Measurements from ENCODE around the gene EPHA5. TPM values are rescaled to one million over a fixed set of nuclear protein-coding genes. Genes with fewer than 3 reads are reported as not detected.

EPHA5 gene
- total RNA-seq, 5 donors from 2014 or later (not counting 1 experiment from before 2014, with no cell fraction given): not detected

- Mint-ChIP-seq H3K4me1 (no peaks in the 10 kb centered on the region), H3K27me3 (no peaks in the 10 kb centered on the region), H3K36me3 (no peaks in the 10 kb centered on the region), H3K4me3 (no peak overlapping the region), H3K9me3 (peaks cover 2 to 6% (median 4%) of the 10 kb centered on the region in 3 donors), H3K27ac (no peak overlapping the region)
- ChIA-PET CTCF (no interaction called here), POLR2A (no interaction called here)
- Histone ChIP-seq H3K27ac (ENCODE audit: low read length) (no peak overlapping the region), H3K36me3 (ENCODE audit: control insufficient read depth in 2 of 2, extremely low read depth in 1 of 2, insufficient read depth in 1 of 2, low read length in 1 of 2) (no peaks in the 10 kb centered on the region), H3K9me3 (no peaks in the 10 kb centered on the region), H3K4me1 (ENCODE audit: control insufficient read depth in 1 of 2, extremely low read depth in 1 of 2, insufficient read depth in 2 of 2, low read length in 2 of 2) (no peaks in the 10 kb centered on the region), H3K4me3 (ENCODE audit: control insufficient read depth in 1 of 2, extremely low read depth in 1 of 2, low read length in 1 of 2) (no peak overlapping the region), H3K27me3 (replicated peaks in 1 of 2; ENCODE audit: control insufficient read depth in 2 of 2, extremely low read depth in 1 of 2, insufficient read depth in 2 of 2, low read length in 1 of 2) (no peaks in the 10 kb centered on the region)
- no peak for ATAC-seq (replicated peaks in 1 of 4)
- DNase-seq: no peak
These were observed 14.3 kb downstream of the EPHA5 start for GRCh38 chr4:65656008-65656407.

- no peak for DNase-seq
- POLR2A ChIA-PET: no interaction called here
- H3K27me3 Mint-ChIP-seq: no peaks in the 10 kb centered on the region
- CTCF ChIA-PET: no interaction called here
- no peaks in the 10 kb centered on the region for H3K4me1 Mint-ChIP-seq
- no peak overlapping the region for H3K4me3 ChIP-seq (ENCODE audit: control insufficient read depth in 1 of 2, extremely low read depth in 1 of 2, low read length in 1 of 2)
- no peaks in the 10 kb centered on the region for H3K36me3 Mint-ChIP-seq
- H3K4me1 ChIP-seq (ENCODE audit: control insufficient read depth in 1 of 2, extremely low read depth in 1 of 2, insufficient read depth in 2 of 2, low read length in 2 of 2): no peaks in the 10 kb centered on the region
- peaks cover 5 to 8% (median 7%) of the 10 kb centered on the region in 3 donors for H3K9me3 Mint-ChIP-seq
- H3K4me3 Mint-ChIP-seq: no peak overlapping the region
- H3K27ac ChIP-seq (ENCODE audit: low read length): no peak overlapping the region
- H3K27me3 ChIP-seq (replicated peaks in 1 of 2; ENCODE audit: control insufficient read depth in 2 of 2, extremely low read depth in 1 of 2, insufficient read depth in 2 of 2, low read length in 1 of 2): no peaks in the 10 kb centered on the region
- no peak for ATAC-seq (replicated peaks in 1 of 4)
- no peaks in the 10 kb centered on the region for H3K9me3 ChIP-seq
- WGBS (ENCODE audit: insufficient coverage): no CpG with 5 or more reads among the region's 1 CpG
- no peak overlapping the region for H3K27ac Mint-ChIP-seq
- no peaks in the 10 kb centered on the region for H3K36me3 ChIP-seq (ENCODE audit: control insufficient read depth in 2 of 2, extremely low read depth in 1 of 2, insufficient read depth in 1 of 2, low read length in 1 of 2)
These were observed 15.3 kb downstream of the EPHA5 start for GRCh38 chr4:65654976-65655375.

- H3K4me1 Mint-ChIP-seq: no peaks in the 10 kb centered on the region
- CTCF ChIA-PET: no interaction called here
- no peaks in the 10 kb centered on the region for H3K36me3 ChIP-seq (ENCODE audit: control insufficient read depth in 2 of 2, extremely low read depth in 1 of 2, insufficient read depth in 1 of 2, low read length in 1 of 2)
- 67% methylated on average over 1 of the region's 6 CpGs for WGBS (ENCODE audit: insufficient coverage)
- H3K27ac ChIP-seq (ENCODE audit: low read length): no peak overlapping the region
- H3K4me1 ChIP-seq (ENCODE audit: control insufficient read depth in 1 of 2, extremely low read depth in 1 of 2, insufficient read depth in 2 of 2, low read length in 2 of 2): no peaks in the 10 kb centered on the region
- no peak overlapping the region for H3K4me3 ChIP-seq (ENCODE audit: control insufficient read depth in 1 of 2, extremely low read depth in 1 of 2, low read length in 1 of 2)
- no peaks in the 10 kb centered on the region for H3K27me3 ChIP-seq (replicated peaks in 1 of 2; ENCODE audit: control insufficient read depth in 2 of 2, extremely low read depth in 1 of 2, insufficient read depth in 2 of 2, low read length in 1 of 2)
- POLR2A ChIA-PET: no interaction called here
- H3K4me3 Mint-ChIP-seq: no peak overlapping the region
- H3K9me3 ChIP-seq: no peaks in the 10 kb centered on the region
- H3K36me3 Mint-ChIP-seq: no peaks in the 10 kb centered on the region
- no peaks in the 10 kb centered on the region for H3K27me3 Mint-ChIP-seq
- H3K9me3 Mint-ChIP-seq: peaks cover 7 to 13% (median 8%) of the 10 kb centered on the region in 3 donors
- H3K27ac Mint-ChIP-seq: no peak overlapping the region
- DNase-seq: no peak
- ATAC-seq (replicated peaks in 1 of 4): no peak
These were observed 16.4 kb downstream of the EPHA5 start for GRCh38 chr4:65653740-65654361.

GRCh38 chr4:65651751-65652150, 18.5 kb downstream of the EPHA5 start:
- no peaks in the 10 kb centered on the region for H3K27me3 Mint-ChIP-seq
- H3K9me3 Mint-ChIP-seq: peaks cover 7 to 13% (median 10%) of the 10 kb centered on the region in 3 donors
- ChIA-PET POLR2A (no interaction called here), CTCF (interaction anchor here in 1 of 2 donors (0.6 kb wide), 1 partner anchor 249 kb away, joined by 3 read pairs; no protein-coding TSS in a partner anchor)
- Histone ChIP-seq H3K27me3 (replicated peaks in 1 of 2; ENCODE audit: control insufficient read depth in 2 of 2, extremely low read depth in 1 of 2, insufficient read depth in 2 of 2, low read length in 1 of 2) (no peaks in the 10 kb centered on the region), H3K4me3 (ENCODE audit: control insufficient read depth in 1 of 2, extremely low read depth in 1 of 2, low read length in 1 of 2) (no peak overlapping the region), H3K36me3 (ENCODE audit: control insufficient read depth in 2 of 2, extremely low read depth in 1 of 2, insufficient read depth in 1 of 2, low read length in 1 of 2) (no peaks in the 10 kb centered on the region), H3K4me1 (ENCODE audit: control insufficient read depth in 1 of 2, extremely low read depth in 1 of 2, insufficient read depth in 2 of 2, low read length in 2 of 2) (no peaks in the 10 kb centered on the region), H3K27ac (ENCODE audit: low read length) (no peak overlapping the region), H3K9me3 (no peaks in the 10 kb centered on the region)
- DNase-seq: no peak
- no peaks in the 10 kb centered on the region for H3K36me3 Mint-ChIP-seq
- no peak overlapping the region for H3K27ac Mint-ChIP-seq
- ATAC-seq (replicated peaks in 1 of 4): no peak
- H3K4me3 Mint-ChIP-seq: no peak overlapping the region
- WGBS (ENCODE audit: insufficient coverage): 29% methylated on average over 1 of the region's 3 CpGs
- no peaks in the 10 kb centered on the region for H3K4me1 Mint-ChIP-seq

- no peaks in the 10 kb centered on the region for H3K4me1 ChIP-seq (ENCODE audit: control insufficient read depth in 1 of 2, extremely low read depth in 1 of 2, insufficient read depth in 2 of 2, low read length in 2 of 2)
- POLR2A ChIA-PET: no interaction called here
- H3K4me3 Mint-ChIP-seq: no peak overlapping the region
- peaks cover 7 to 14% (median 13%) of the 10 kb centered on the region in 3 donors for H3K9me3 Mint-ChIP-seq
- no peaks in the 10 kb centered on the region for H3K27me3 Mint-ChIP-seq
- H3K27ac ChIP-seq (ENCODE audit: low read length): no peak overlapping the region
- CTCF ChIA-PET: no interaction called here
- ATAC-seq (replicated peaks in 1 of 4) (no peak), DNase-seq (no peak)
- H3K36me3 Mint-ChIP-seq: no peaks in the 10 kb centered on the region
- no peak overlapping the region for H3K4me3 ChIP-seq (ENCODE audit: control insufficient read depth in 1 of 2, extremely low read depth in 1 of 2, low read length in 1 of 2)
- H3K27me3 ChIP-seq (replicated peaks in 1 of 2; ENCODE audit: control insufficient read depth in 2 of 2, extremely low read depth in 1 of 2, insufficient read depth in 2 of 2, low read length in 1 of 2): no peaks in the 10 kb centered on the region
- no peaks in the 10 kb centered on the region for H3K4me1 Mint-ChIP-seq
- WGBS (ENCODE audit: insufficient coverage): no CpG with 5 or more reads among the region's 1 CpG
- no peaks in the 10 kb centered on the region for H3K9me3 ChIP-seq
- H3K27ac Mint-ChIP-seq: no peak overlapping the region
- H3K36me3 ChIP-seq (ENCODE audit: control insufficient read depth in 2 of 2, extremely low read depth in 1 of 2, insufficient read depth in 1 of 2, low read length in 1 of 2): no peaks in the 10 kb centered on the region
These were observed 19.3 kb downstream of the EPHA5 start for GRCh38 chr4:65651031-65651430.

- Histone ChIP-seq H3K27me3 (replicated peaks in 1 of 2; ENCODE audit: control insufficient read depth in 2 of 2, extremely low read depth in 1 of 2, insufficient read depth in 2 of 2, low read length in 1 of 2) (no peaks in the 10 kb centered on the region), H3K4me1 (ENCODE audit: control insufficient read depth in 1 of 2, extremely low read depth in 1 of 2, insufficient read depth in 2 of 2, low read length in 2 of 2) (no peaks in the 10 kb centered on the region), H3K27ac (ENCODE audit: low read length) (no peak overlapping the region), H3K4me3 (ENCODE audit: control insufficient read depth in 1 of 2, extremely low read depth in 1 of 2, low read length in 1 of 2) (no peak overlapping the region), H3K36me3 (ENCODE audit: control insufficient read depth in 2 of 2, extremely low read depth in 1 of 2, insufficient read depth in 1 of 2, low read length in 1 of 2) (no peaks in the 10 kb centered on the region), H3K9me3 (no peaks in the 10 kb centered on the region)
- ATAC-seq (replicated peaks in 1 of 4) (no peak), DNase-seq (no peak)
- Mint-ChIP-seq H3K27me3 (no peaks in the 10 kb centered on the region), H3K4me3 (no peak overlapping the region), H3K9me3 (peaks cover 7 to 16% (median 15%) of the 10 kb centered on the region in 3 donors), H3K4me1 (no peaks in the 10 kb centered on the region), H3K27ac (no peak overlapping the region), H3K36me3 (no peaks in the 10 kb centered on the region)
- WGBS (ENCODE audit: insufficient coverage): no CpG with 5 or more reads among the region's 1 CpG
- ChIA-PET POLR2A (no interaction called here), CTCF (no interaction called here)
These were observed 24.2 kb downstream of the EPHA5 start for GRCh38 chr4:65646136-65646535.

- no peak overlapping the region for H3K4me3 Mint-ChIP-seq
- ChIA-PET CTCF (no interaction called here), POLR2A (no interaction called here)
- no peaks in the 10 kb centered on the region for H3K4me1 Mint-ChIP-seq
- Histone ChIP-seq H3K4me3 (ENCODE audit: control insufficient read depth in 1 of 2, extremely low read depth in 1 of 2, low read length in 1 of 2) (no peak overlapping the region), H3K27me3 (replicated peaks in 1 of 2; ENCODE audit: control insufficient read depth in 2 of 2, extremely low read depth in 1 of 2, insufficient read depth in 2 of 2, low read length in 1 of 2) (no peaks in the 10 kb centered on the region), H3K4me1 (ENCODE audit: control insufficient read depth in 1 of 2, extremely low read depth in 1 of 2, insufficient read depth in 2 of 2, low read length in 2 of 2) (no peaks in the 10 kb centered on the region), H3K27ac (ENCODE audit: low read length) (no peak overlapping the region), H3K36me3 (ENCODE audit: control insufficient read depth in 2 of 2, extremely low read depth in 1 of 2, insufficient read depth in 1 of 2, low read length in 1 of 2) (no peaks in the 10 kb centered on the region), H3K9me3 (no peaks in the 10 kb centered on the region)
- H3K9me3 Mint-ChIP-seq: peaks cover 0 to 19% (median 8%) of the 10 kb centered on the region in 3 donors
- H3K36me3 Mint-ChIP-seq: no peaks in the 10 kb centered on the region
- no peaks in the 10 kb centered on the region for H3K27me3 Mint-ChIP-seq
- H3K27ac Mint-ChIP-seq: no peak overlapping the region
- no peak for ATAC-seq (replicated peaks in 1 of 4)
- DNase-seq: no peak
- 83% methylated on average over 1 of the region's 1 CpG for WGBS (ENCODE audit: insufficient coverage)
These were observed 25.1 kb downstream of the EPHA5 start for GRCh38 chr4:65645185-65645584.

Data from T-cell (primary cell).